Mesenchymal stem cell (in vitro differentiated cells and primary cell): ENCODE measurements around the gene AP1G1.

Experiments used
- DNase-seq: peaks from one replicate; pipeline ENCODE4 v3.0.0-alpha.2; 2013
- H2AFZ ChIP-seq: one replicate; pipeline ENCODE4 v1.6.1; 2013; ENCODE audit warnings: low read depth, mild to moderate bottlenecking, control low read depth, inconsistent platforms, low read length, moderate library complexity
- H2AK5ac ChIP-seq: 2 replicates; pipeline ENCODE4 v1.6.1; 2013; ENCODE audit warnings: low read length, moderate library complexity, mild to moderate bottlenecking, inconsistent platforms; ENCODE audit not compliant: severe bottlenecking
- H2BK120ac ChIP-seq: one replicate; pipeline ENCODE4 v1.6.1; 2013; ENCODE audit warnings: low read depth, mild to moderate bottlenecking, inconsistent platforms, low read length, moderate library complexity
- H2BK12ac ChIP-seq, 2 experiments: one replicate each; pipeline ENCODE4 v1.6.1; 2013; ENCODE audit warnings: inconsistent platforms in 2 of 2, low read length in 2 of 2, mild to moderate bottlenecking in 2 of 2, moderate library complexity in 2 of 2, control low read depth in 1 of 2
- H2BK15ac ChIP-seq: one replicate; pipeline ENCODE4 v1.6.1; 2013; ENCODE audit warnings: mild to moderate bottlenecking, low read depth, inconsistent platforms; ENCODE audit not compliant: poor library complexity, severe bottlenecking
- H2BK5ac ChIP-seq: 2 replicates; pipeline ENCODE4 v1.6.1; 2013; ENCODE audit warnings: low read depth, mild to moderate bottlenecking, low read length, control low read depth, inconsistent platforms; ENCODE audit not compliant: poor library complexity, severe bottlenecking
- H3K14ac ChIP-seq, 2 experiments: one replicate each; pipeline ENCODE4 v1.6.1; 2013; ENCODE audit warnings: inconsistent platforms in 2 of 2, low read length in 2 of 2, control low read depth in 1 of 2, mild to moderate bottlenecking in 1 of 2, moderate library complexity in 1 of 2
- H3K18ac ChIP-seq, 2 experiments: one replicate each; pipeline ENCODE4 v1.6.1; 2013; ENCODE audit warnings: inconsistent platforms in 2 of 2, low read length in 2 of 2, control low read depth in 1 of 2, low read depth in 1 of 2, mild to moderate bottlenecking in 1 of 2
- H3K23ac ChIP-seq, 2 experiments: one replicate each; pipeline ENCODE4 v1.6.1; 2013; ENCODE audit warnings: inconsistent platforms in 2 of 2, low read length in 2 of 2, mild to moderate bottlenecking in 2 of 2, moderate library complexity in 2 of 2, control low read depth in 1 of 2
- H3K27ac ChIP-seq: 2 replicates; pipeline ENCODE4 v1.5.1; 2013; ENCODE audit warnings: mild to moderate bottlenecking, moderate library complexity, low read length, control low read depth, inconsistent platforms; ENCODE audit not compliant: poor library complexity, severe bottlenecking
- H3K27me3 ChIP-seq, 2 experiments: 2 replicates each; pipeline versions ENCODE4 v1.6.1 to v1.7.0; 2013; ENCODE audit warnings: low read length in 2 of 2, mild to moderate bottlenecking in 2 of 2, moderate library complexity in 2 of 2, control low read depth in 1 of 2, inconsistent platforms in 1 of 2; ENCODE audit not compliant: control insufficient read depth in 1 of 2, insufficient read depth in 1 of 2
- H3K36me3 ChIP-seq, 2 experiments: 2 replicates each; pipeline versions ENCODE4 v1.6.1 to v1.7.0; 2013; ENCODE audit warnings: low read length in 2 of 2, control low read depth in 1 of 2, inconsistent platforms in 1 of 2, low read depth in 1 of 2, mild to moderate bottlenecking in 1 of 2; ENCODE audit not compliant: insufficient read depth in 2 of 2, control insufficient read depth in 1 of 2
- H3K4ac ChIP-seq, 2 experiments: one replicate each; pipeline ENCODE4 v1.6.1; 2013; ENCODE audit warnings: inconsistent platforms in 2 of 2, low read length in 2 of 2, mild to moderate bottlenecking in 2 of 2, moderate library complexity in 2 of 2, control low read depth in 1 of 2, low read depth in 1 of 2
- H3K4me1 ChIP-seq: 2 replicates; pipeline ENCODE4 v1.6.1; 2013; ENCODE audit warnings: low read depth, low read length, control low read depth; ENCODE audit not compliant: control insufficient read depth, insufficient read depth
- H3K4me2 ChIP-seq: 2 replicates; pipeline ENCODE4 v1.6.1; 2013; ENCODE audit warnings: low read length, mild to moderate bottlenecking, inconsistent platforms; ENCODE audit not compliant: poor library complexity, severe bottlenecking
- H3K4me3 ChIP-seq, 2 experiments: 2 replicates each; pipeline versions ENCODE4 v1.5.1 to v1.7.0; 2013; ENCODE audit warnings: low read length in 2 of 2, mild to moderate bottlenecking in 2 of 2, control low read depth in 1 of 2, low read depth in 1 of 2; ENCODE audit not compliant: insufficient read depth in 1 of 2
- H3K79me1 ChIP-seq: replicated peaks from 2 replicates; pipeline ENCODE4 v1.6.1; 2013; ENCODE audit warnings: mild to moderate bottlenecking, control low read depth, low read length, inconsistent platforms; ENCODE audit not compliant: poor library complexity, severe bottlenecking
- H3K9ac ChIP-seq: 2 replicates; pipeline ENCODE4 v1.7.0; 2013; ENCODE audit warnings: mild to moderate bottlenecking, low read length, moderate library complexity
- H3K9me3 ChIP-seq: 2 replicates; pipeline ENCODE4 v1.7.0; 2013; ENCODE audit warnings: mild to moderate bottlenecking, low read length; ENCODE audit not compliant: control insufficient read depth
- H4K8ac ChIP-seq: one replicate; pipeline ENCODE4 v1.6.1; 2013; ENCODE audit warnings: inconsistent platforms, mild to moderate bottlenecking, low read length, moderate library complexity
- H4K91ac ChIP-seq: one replicate; pipeline ENCODE4 v1.6.1; 2013; ENCODE audit warnings: mild to moderate bottlenecking, low read length, inconsistent platforms
- WGBS: methylation state at CpG from one replicate; pipeline ENCODE4 v1.1.7; 2013; ENCODE audit warnings: mixed read lengths; 5-methylcytosine and 5-hydroxymethylcytosine counted together

Gene AP1G1

DNA sequence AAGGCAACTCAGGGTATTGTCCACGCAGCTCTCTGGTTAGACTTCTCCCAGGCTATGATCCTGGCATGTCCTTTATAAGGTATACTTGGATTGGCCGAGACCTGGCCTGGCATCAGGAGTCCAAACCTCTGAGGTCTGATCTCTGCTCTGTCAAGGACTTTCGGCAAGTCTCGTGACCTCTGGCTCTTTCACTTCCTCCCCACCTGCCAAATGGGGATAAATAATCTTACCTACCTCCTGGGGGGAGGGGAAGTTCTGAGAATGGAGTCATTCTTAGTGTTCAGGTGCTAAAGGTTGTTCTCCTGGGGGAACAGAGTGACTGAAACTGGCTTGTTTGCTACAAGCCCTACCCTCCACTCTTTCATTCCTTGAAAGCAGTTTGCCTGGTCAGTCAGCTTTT lies 44.8 kb upstream of the AP1G1 start:
- Histone ChIP-seq H4K91ac (no peak overlapping the region), H2BK15ac (no peak overlapping the region), H3K4me1 (peaks cover 15% of the 10 kb centered on the region), H2AK5ac (peak overlapping the region; percentile 61), H2BK120ac (no peak overlapping the region), H3K27me3 (no peaks in the 10 kb centered on the region), H2AFZ (no peak overlapping the region), H3K79me1 (peaks cover 60% of the 10 kb centered on the region), H2BK5ac (no peak overlapping the region), H3K18ac (no peak overlapping the region), H3K4me2 (no peak overlapping the region), H4K8ac (no peak overlapping the region), H3K14ac (no peak overlapping the region), H3K36me3 (peaks cover 54 to 70% of the 10 kb centered on the region in 2 experiments), H3K9me3 (no peaks in the 10 kb centered on the region), H2BK12ac (no peak overlapping the region), H3K23ac (no peak overlapping the region), H3K4me3 (no peak overlapping the region), H3K4ac (no peak overlapping the region), H3K27ac (no peak overlapping the region), H3K9ac (no peak overlapping the region)
- DNase-seq, result no peak
- WGBS, result 91% methylated on average over 2 of the region's 4 CpGs

DNA sequence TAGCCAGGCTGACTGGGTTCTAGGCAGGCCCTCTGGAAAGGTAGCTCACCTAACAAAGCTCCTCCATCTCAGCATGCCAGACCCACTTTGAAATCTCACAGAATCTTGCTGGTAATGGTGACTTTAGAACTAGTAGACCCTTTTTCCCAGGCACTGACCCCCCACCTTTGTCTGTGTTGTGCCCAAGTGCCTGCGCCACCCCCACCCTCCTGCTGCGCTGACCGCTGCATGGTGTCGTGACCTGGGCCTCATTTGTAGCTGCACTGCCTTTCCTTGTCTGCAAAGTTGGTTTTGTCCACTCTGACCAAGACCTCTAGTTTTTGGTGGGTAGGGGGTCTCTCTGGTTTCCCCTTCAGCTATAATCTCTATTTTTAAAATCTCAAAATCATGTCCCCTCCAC lies 43.9 kb upstream of the AP1G1 start:
- H4K8ac ChIP-seq, result no peak overlapping the region
- no peak overlapping the region for H3K4me2 ChIP-seq
- no peak overlapping the region for H3K14ac ChIP-seq
- H3K23ac ChIP-seq, result no peak overlapping the region
- no peak overlapping the region for H2BK15ac ChIP-seq
- H2AK5ac ChIP-seq, result no peak overlapping the region
- H3K79me1 ChIP-seq, result peaks cover 64% of the 10 kb centered on the region
- peaks cover 12% of the 10 kb centered on the region for H3K4me1 ChIP-seq
- no peak overlapping the region for H2BK120ac ChIP-seq
- no peak for DNase-seq
- no peak overlapping the region for H3K4ac ChIP-seq
- peak overlapping the region in 1 of 2 experiments; percentile 39 for H3K4me3 ChIP-seq
- WGBS, result 97% methylated on average over 4 of the region's 4 CpGs
- H3K18ac ChIP-seq, result no peak overlapping the region
- no peak overlapping the region for H3K27ac ChIP-seq
- no peak overlapping the region for H2BK12ac ChIP-seq
- H4K91ac ChIP-seq, result no peak overlapping the region
- H3K36me3 ChIP-seq, result peaks cover 51 to 78% of the 10 kb centered on the region in 2 experiments
- no peaks in the 10 kb centered on the region for H3K27me3 ChIP-seq
- no peaks in the 10 kb centered on the region for H3K9me3 ChIP-seq
- H2AFZ ChIP-seq, result no peak overlapping the region
- no peak overlapping the region for H2BK5ac ChIP-seq
- peak overlapping the region; percentile 60 for H3K9ac ChIP-seq

DNA sequence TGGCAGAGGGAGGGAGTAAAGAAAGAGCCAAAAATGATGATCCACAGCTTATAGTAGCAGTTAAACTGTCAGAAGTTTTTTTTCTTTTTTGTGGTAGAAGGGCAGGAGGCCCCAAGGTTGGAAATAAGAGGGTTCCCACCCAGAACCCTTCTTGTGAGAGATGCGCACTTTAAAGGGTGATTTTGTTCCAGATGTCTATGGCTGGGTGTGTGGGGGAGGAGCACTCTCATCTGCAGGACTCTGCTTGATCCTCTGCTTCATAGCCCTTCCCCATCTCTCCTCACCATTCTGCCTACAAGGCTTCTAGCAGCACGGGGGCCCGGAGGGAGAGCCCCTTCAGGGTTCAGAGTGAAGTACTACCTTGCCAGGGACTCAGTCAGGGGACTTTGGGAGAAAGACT lies 43.5 kb upstream of the AP1G1 start:
- Histone ChIP-seq H3K9me3 (no peaks in the 10 kb centered on the region), H3K4me1 (peaks cover 12% of the 10 kb centered on the region), H2BK120ac (no peak overlapping the region), H2BK15ac (no peak overlapping the region), H2BK12ac (no peak overlapping the region), H3K9ac (peak overlapping the region; percentile 60), H3K79me1 (peaks cover 63% of the 10 kb centered on the region), H2BK5ac (no peak overlapping the region), H3K27me3 (no peaks in the 10 kb centered on the region), H3K27ac (no peak overlapping the region), H3K23ac (no peak overlapping the region), H4K8ac (no peak overlapping the region), H3K4me2 (no peak overlapping the region), H4K91ac (no peak overlapping the region), H3K4me3 (peak overlapping the region in 1 of 2 experiments; percentile 39), H2AK5ac (no peak overlapping the region), H2AFZ (no peak overlapping the region), H3K18ac (no peak overlapping the region), H3K14ac (no peak overlapping the region), H3K4ac (no peak overlapping the region), H3K36me3 (peaks cover 51 to 78% of the 10 kb centered on the region in 2 experiments)
- WGBS, result 92% methylated on average over 2 of the region's 3 CpGs
- no peak for DNase-seq

GRCh38 chr16:71851746-71852145 lies 43.1 kb upstream of the AP1G1 start:
- H3K27ac ChIP-seq, result no peak overlapping the region
- H3K4me2 ChIP-seq, result no peak overlapping the region
- peak overlapping the region in 1 of 2 experiments; percentile 39 for H3K4me3 ChIP-seq
- H3K18ac ChIP-seq, result no peak overlapping the region
- H2BK5ac ChIP-seq, result no peak overlapping the region
- H3K27me3 ChIP-seq, result no peaks in the 10 kb centered on the region
- no peak for DNase-seq
- 98% methylated on average over 8 of the region's 8 CpGs for WGBS
- H3K14ac ChIP-seq, result no peak overlapping the region
- H2AK5ac ChIP-seq, result no peak overlapping the region
- H3K4me1 ChIP-seq, result peaks cover 12% of the 10 kb centered on the region
- H4K91ac ChIP-seq, result no peak overlapping the region
- H3K4ac ChIP-seq, result no peak overlapping the region
- H3K23ac ChIP-seq, result peak overlapping the region in 1 of 2 experiments; percentile 27
- H2BK15ac ChIP-seq, result no peak overlapping the region
- peaks cover 63% of the 10 kb centered on the region for H3K79me1 ChIP-seq
- no peak overlapping the region for H2AFZ ChIP-seq
- no peak overlapping the region for H2BK12ac ChIP-seq
- H4K8ac ChIP-seq, result no peak overlapping the region
- H3K9ac ChIP-seq, result peak overlapping the region; percentile 60
- H3K9me3 ChIP-seq, result no peaks in the 10 kb centered on the region
- H3K36me3 ChIP-seq, result peaks cover 51 to 78% of the 10 kb centered on the region in 2 experiments
- no peak overlapping the region for H2BK120ac ChIP-seq
